ENCODE results near the gene ICAM2. TPM values are rescaled to one million over a fixed set of nuclear protein-coding genes. Genes with fewer than 3 reads are reported as not detected.

Gene ICAM2
- polyA plus RNA-seq, 4 donors, result 4.5 to 40.1 (median 12.4) TPM

- Histone ChIP-seq H3K27ac (ENCODE audit: low read depth in 1 of 3, low read length in 2 of 3) (no peak overlapping the region), H3K36me3 (ENCODE audit: control insufficient read depth in 3 of 3, insufficient read depth in 2 of 3, low read depth in 1 of 3, low read length in 3 of 3) (no peaks in the 10 kb centered on the region), H3K9me3 (ENCODE audit: control insufficient read depth in 2 of 2, insufficient read depth in 1 of 2, low read depth in 1 of 2, low read length in 1 of 2) (no peaks in the 10 kb centered on the region), H3K4me3 (ENCODE audit: low read depth in 1 of 3, low read length in 3 of 3) (no peak overlapping the region), H3K27me3 (ENCODE audit: control insufficient read depth in 3 of 3, insufficient read depth in 3 of 3, low read length in 3 of 3) (peaks cover 0 to 6% (median 2%) of the 10 kb centered on the region in 3 donors), H3K4me1 (ENCODE audit: control insufficient read depth in 3 of 3, insufficient read depth in 2 of 3, low read depth in 1 of 3, low read length in 2 of 3) (no peaks in the 10 kb centered on the region)
- FAIRE-seq (no peak), DNase-seq (peak in 1 of 2 donors; percentile 31)
- 9 to 69% (median 42%) methylated on average over 12 of the region's 12 CpGs for WGBS, 3 donors
Measured at GRCh38 chr17:63973930-63974593, 46.4 kb downstream of the ICAM2 start.

- Histone ChIP-seq H3K27ac (ENCODE audit: low read depth in 1 of 3, low read length in 2 of 3) (no peak overlapping the region), H3K4me3 (ENCODE audit: low read depth in 1 of 3, low read length in 3 of 3) (no peak overlapping the region), H3K36me3 (ENCODE audit: control insufficient read depth in 3 of 3, insufficient read depth in 2 of 3, low read depth in 1 of 3, low read length in 3 of 3) (no peaks in the 10 kb centered on the region), H3K27me3 (ENCODE audit: control insufficient read depth in 3 of 3, insufficient read depth in 3 of 3, low read length in 3 of 3) (peaks cover 0 to 7% (median 2%) of the 10 kb centered on the region in 3 donors), H3K4me1 (ENCODE audit: control insufficient read depth in 3 of 3, insufficient read depth in 2 of 3, low read depth in 1 of 3, low read length in 2 of 3) (no peaks in the 10 kb centered on the region), H3K9me3 (ENCODE audit: control insufficient read depth in 2 of 2, insufficient read depth in 1 of 2, low read depth in 1 of 2, low read length in 1 of 2) (no peaks in the 10 kb centered on the region)
- WGBS, 3 donors, result 77 to 91% (median 81%) methylated on average over 6 of the region's 6 CpGs
- DNase-seq (no peak), FAIRE-seq (no peak)
Measured at GRCh38 chr17:63973247-63973646, 47.2 kb downstream of the ICAM2 start.

- no peaks in the 10 kb centered on the region for H3K4me1 ChIP-seq (ENCODE audit: control insufficient read depth in 3 of 3, insufficient read depth in 2 of 3, low read depth in 1 of 3, low read length in 2 of 3)
- H3K27me3 ChIP-seq (ENCODE audit: control insufficient read depth in 3 of 3, insufficient read depth in 3 of 3, low read length in 3 of 3), result peaks cover 0 to 8% (median 2%) of the 10 kb centered on the region in 3 donors
- H3K9me3 ChIP-seq (ENCODE audit: control insufficient read depth in 2 of 2, insufficient read depth in 1 of 2, low read depth in 1 of 2, low read length in 1 of 2), result no peaks in the 10 kb centered on the region
- DNase-seq (no peak), FAIRE-seq (no peak)
- WGBS, 3 donors, result 88 to 96% (median 95%) methylated on average over 13 to 14 of the region's 14 CpGs
- H3K36me3 ChIP-seq (ENCODE audit: control insufficient read depth in 3 of 3, insufficient read depth in 2 of 3, low read depth in 1 of 3, low read length in 3 of 3), result no peaks in the 10 kb centered on the region
- no peak within 1 kb of the TSS for H3K4me3 ChIP-seq (ENCODE audit: low read depth in 1 of 3, low read length in 3 of 3)
- H3K27ac ChIP-seq (ENCODE audit: low read depth in 1 of 3, low read length in 2 of 3), result no peak within 1 kb of the TSS
Measured at GRCh38 chr17:63972796-63973195, 47.6 kb downstream of the ICAM2 start, which contains the start of gene SCN4A. Gene SCN4A (minus strand): TSS chr17:63972918. CDS start chr17:63972841, 77 bp downstream.

- FAIRE-seq (no peak), DNase-seq (no peak)
- Histone ChIP-seq H3K27ac (ENCODE audit: low read depth in 1 of 3, low read length in 2 of 3) (no peak overlapping the region), H3K4me3 (ENCODE audit: low read depth in 1 of 3, low read length in 3 of 3) (no peak overlapping the region), H3K9me3 (ENCODE audit: control insufficient read depth in 2 of 2, insufficient read depth in 1 of 2, low read depth in 1 of 2, low read length in 1 of 2) (no peaks in the 10 kb centered on the region), H3K4me1 (ENCODE audit: control insufficient read depth in 3 of 3, insufficient read depth in 2 of 3, low read depth in 1 of 3, low read length in 2 of 3) (no peaks in the 10 kb centered on the region), H3K36me3 (ENCODE audit: control insufficient read depth in 3 of 3, insufficient read depth in 2 of 3, low read depth in 1 of 3, low read length in 3 of 3) (no peaks in the 10 kb centered on the region), H3K27me3 (ENCODE audit: control insufficient read depth in 3 of 3, insufficient read depth in 3 of 3, low read length in 3 of 3) (peaks cover 0 to 3% (median 0%) of the 10 kb centered on the region in 3 donors)
- WGBS, 3 donors, result 68 to 82% (median 80%) methylated on average over 10 of the region's 10 CpGs
Measured at GRCh38 chr17:63969278-63969677, 51.2 kb downstream of the ICAM2 start.

- H3K36me3 ChIP-seq (ENCODE audit: control insufficient read depth in 3 of 3, insufficient read depth in 2 of 3, low read depth in 1 of 3, low read length in 3 of 3), result no peaks in the 10 kb centered on the region
- H3K4me1 ChIP-seq (ENCODE audit: control insufficient read depth in 3 of 3, insufficient read depth in 2 of 3, low read depth in 1 of 3, low read length in 2 of 3), result no peaks in the 10 kb centered on the region
- peaks cover 0 to 3% (median 0%) of the 10 kb centered on the region in 3 donors for H3K27me3 ChIP-seq (ENCODE audit: control insufficient read depth in 3 of 3, insufficient read depth in 3 of 3, low read length in 3 of 3)
- no peaks in the 10 kb centered on the region for H3K9me3 ChIP-seq (ENCODE audit: control insufficient read depth in 2 of 2, insufficient read depth in 1 of 2, low read depth in 1 of 2, low read length in 1 of 2)
- 82 to 88% (median 86%) methylated on average over 19 of the region's 19 CpGs for WGBS, 3 donors
- H3K4me3 ChIP-seq (ENCODE audit: low read depth in 1 of 3, low read length in 3 of 3), result no peak overlapping the region
- DNase-seq (no peak), FAIRE-seq (no peak)
- no peak overlapping the region for H3K27ac ChIP-seq (ENCODE audit: low read depth in 1 of 3, low read length in 2 of 3)
Measured at GRCh38 chr17:63967953-63968352, 52.5 kb downstream of the ICAM2 start.

GRCh38 chr17:63966646-63967264 is 53.7 kb downstream of the ICAM2 start:
- peaks cover 0 to 5% (median 0%) of the 10 kb centered on the region in 3 donors for H3K27me3 ChIP-seq (ENCODE audit: control insufficient read depth in 3 of 3, insufficient read depth in 3 of 3, low read length in 3 of 3)
- no peak overlapping the region for H3K4me3 ChIP-seq (ENCODE audit: low read depth in 1 of 3, low read length in 3 of 3)
- H3K36me3 ChIP-seq (ENCODE audit: control insufficient read depth in 3 of 3, insufficient read depth in 2 of 3, low read depth in 1 of 3, low read length in 3 of 3), result no peaks in the 10 kb centered on the region
- no peaks in the 10 kb centered on the region for H3K9me3 ChIP-seq (ENCODE audit: control insufficient read depth in 2 of 2, insufficient read depth in 1 of 2, low read depth in 1 of 2, low read length in 1 of 2)
- no peaks in the 10 kb centered on the region for H3K4me1 ChIP-seq (ENCODE audit: control insufficient read depth in 3 of 3, insufficient read depth in 2 of 3, low read depth in 1 of 3, low read length in 2 of 3)
- FAIRE-seq (no peak), DNase-seq (no peak)
- WGBS, 3 donors, result 65 to 76% (median 66%) methylated on average over 11 of the region's 11 CpGs
- no peak overlapping the region for H3K27ac ChIP-seq (ENCODE audit: low read depth in 1 of 3, low read length in 2 of 3)

- DNase-seq (no peak), FAIRE-seq (no peak)
- H3K9me3 ChIP-seq (ENCODE audit: control insufficient read depth in 2 of 2, insufficient read depth in 1 of 2, low read depth in 1 of 2, low read length in 1 of 2), result no peaks in the 10 kb centered on the region
- H3K4me3 ChIP-seq (ENCODE audit: low read depth in 1 of 3, low read length in 3 of 3), result no peak overlapping the region
- H3K4me1 ChIP-seq (ENCODE audit: control insufficient read depth in 3 of 3, insufficient read depth in 2 of 3, low read depth in 1 of 3, low read length in 2 of 3), result peaks cover 0 to 5% (median 0%) of the 10 kb centered on the region in 3 donors
- H3K36me3 ChIP-seq (ENCODE audit: control insufficient read depth in 3 of 3, insufficient read depth in 2 of 3, low read depth in 1 of 3, low read length in 3 of 3), result no peaks in the 10 kb centered on the region
- H3K27ac ChIP-seq (ENCODE audit: low read depth in 1 of 3, low read length in 2 of 3), result peak overlapping the region in 1 of 3 donors; percentile 33
- 81 to 88% (median 86%) methylated on average over 4 of the region's 4 CpGs for WGBS, 3 donors
- H3K27me3 ChIP-seq (ENCODE audit: control insufficient read depth in 3 of 3, insufficient read depth in 3 of 3, low read length in 3 of 3), result peaks cover 0 to 12% (median 0%) of the 10 kb centered on the region in 3 donors
Measured at GRCh38 chr17:63963123-63963522, 57.3 kb downstream of the ICAM2 start.

GRCh38 chr17:63962298-63962744 is 58.1 kb downstream of the ICAM2 start:
- Histone ChIP-seq H3K27ac (ENCODE audit: low read depth in 1 of 3, low read length in 2 of 3) (peak overlapping the region in 1 of 3 donors; percentile 33), H3K4me3 (ENCODE audit: low read depth in 1 of 3, low read length in 3 of 3) (no peak overlapping the region), H3K27me3 (ENCODE audit: control insufficient read depth in 3 of 3, insufficient read depth in 3 of 3, low read length in 3 of 3) (peaks cover 0 to 12% (median 0%) of the 10 kb centered on the region in 3 donors), H3K9me3 (ENCODE audit: control insufficient read depth in 2 of 2, insufficient read depth in 1 of 2, low read depth in 1 of 2, low read length in 1 of 2) (no peaks in the 10 kb centered on the region), H3K4me1 (ENCODE audit: control insufficient read depth in 3 of 3, insufficient read depth in 2 of 3, low read depth in 1 of 3, low read length in 2 of 3) (peaks cover 0 to 5% (median 0%) of the 10 kb centered on the region in 3 donors), H3K36me3 (ENCODE audit: control insufficient read depth in 3 of 3, insufficient read depth in 2 of 3, low read depth in 1 of 3, low read length in 3 of 3) (no peaks in the 10 kb centered on the region)
- FAIRE-seq (no peak), DNase-seq (no peak)
- WGBS, 3 donors, result 42 to 61% (median 59%) methylated on average over 10 of the region's 10 CpGs
